GM19328 (cell line): Measurements from ENCODE around the gene TIAM2.

Experiments
- ATAC-seq: cut with Tn5 transposase; IDR thresholded peaks from one replicate; pipeline ENCODE4 v1.9.1; 2021; ENCODE audit warnings: mild to moderate bottlenecking, moderate library complexity; ENCODE audit not compliant: unreplicated experiment

TIAM2 gene

DNA sequence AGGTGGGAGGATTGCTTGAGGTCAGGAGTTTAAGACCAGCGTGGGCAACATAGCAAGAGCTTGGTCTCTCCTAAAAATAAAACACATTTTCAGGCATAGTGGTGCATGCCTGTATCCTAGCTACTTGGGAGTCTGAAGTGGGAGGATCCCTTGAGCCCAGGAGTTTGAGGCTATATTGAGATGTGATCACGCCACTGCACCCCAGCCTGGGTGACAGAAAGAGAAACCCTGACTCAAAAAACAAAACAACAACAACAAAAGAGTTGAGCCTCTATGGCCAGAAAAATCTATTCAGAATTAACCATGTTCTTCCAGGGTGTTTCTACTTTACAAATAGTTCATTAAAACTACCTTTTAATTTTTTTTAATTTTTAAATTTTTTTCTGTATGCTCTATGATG is 60.6 kb downstream of the TIAM2 start:
- ATAC-seq, result no peak

DNA sequence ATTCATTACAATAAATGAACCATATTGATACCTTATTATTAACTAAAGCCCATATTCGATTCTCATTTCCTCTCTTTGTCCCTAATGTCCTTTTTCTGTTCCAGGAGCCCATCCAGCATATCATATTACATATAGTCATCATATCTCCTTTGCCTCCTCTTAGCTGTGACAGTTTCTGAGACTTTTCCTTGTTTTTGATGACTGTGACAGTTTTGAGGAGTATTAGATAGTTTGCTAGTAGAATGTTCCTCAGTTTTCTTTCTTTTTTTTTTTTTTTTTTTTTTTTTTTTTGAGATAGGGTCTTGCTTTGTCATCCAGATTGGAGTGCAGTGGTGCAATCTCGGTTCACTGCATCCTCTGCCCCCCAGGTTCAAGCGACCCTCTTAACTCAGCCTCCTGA is 61.6 kb downstream of the TIAM2 start:
- ATAC-seq, result no peak

DNA sequence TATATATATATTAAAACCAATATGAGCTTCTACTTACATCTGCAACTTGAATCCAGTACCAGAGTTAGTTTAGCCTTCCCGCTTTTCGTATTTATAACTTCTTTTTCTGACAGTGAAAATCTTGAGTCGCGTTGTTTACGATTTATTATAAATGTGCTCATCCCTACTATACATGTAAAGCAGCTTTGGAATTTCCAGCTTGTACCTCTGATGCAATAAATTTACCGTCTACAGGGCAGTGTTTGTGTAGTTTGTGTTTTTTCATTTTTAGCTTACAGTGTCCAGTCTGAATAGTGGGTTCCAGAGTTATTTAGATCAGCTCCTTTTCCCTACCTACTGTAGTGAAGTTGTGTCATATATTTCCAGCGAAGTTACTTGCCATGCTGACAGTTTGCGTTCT is 66.3 kb downstream of the TIAM2 start:
- no peak for ATAC-seq

DNA sequence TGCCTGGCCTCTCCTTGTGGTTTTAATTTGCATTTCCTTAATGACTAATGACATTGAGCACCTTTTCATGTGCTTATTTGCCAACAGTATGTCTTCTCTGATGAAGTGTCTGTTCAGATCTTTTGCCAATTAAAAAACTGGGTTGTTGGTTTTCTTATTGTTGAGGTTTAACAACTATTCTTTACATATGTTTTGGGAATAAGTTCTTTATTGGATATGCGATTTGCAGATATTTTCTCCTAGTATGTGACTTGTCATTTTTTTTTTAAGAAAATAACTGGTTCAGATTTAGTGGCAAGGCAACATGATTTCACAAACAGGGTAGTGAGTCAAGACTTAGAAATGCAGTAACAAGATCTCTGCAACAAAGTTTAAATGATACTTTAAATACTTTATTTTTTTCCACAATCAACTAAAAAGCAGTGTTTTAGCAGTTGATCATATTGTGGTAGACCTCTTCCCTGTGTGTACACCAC is 67.8 kb downstream of the TIAM2 start:
- ATAC-seq, result no peak

DNA sequence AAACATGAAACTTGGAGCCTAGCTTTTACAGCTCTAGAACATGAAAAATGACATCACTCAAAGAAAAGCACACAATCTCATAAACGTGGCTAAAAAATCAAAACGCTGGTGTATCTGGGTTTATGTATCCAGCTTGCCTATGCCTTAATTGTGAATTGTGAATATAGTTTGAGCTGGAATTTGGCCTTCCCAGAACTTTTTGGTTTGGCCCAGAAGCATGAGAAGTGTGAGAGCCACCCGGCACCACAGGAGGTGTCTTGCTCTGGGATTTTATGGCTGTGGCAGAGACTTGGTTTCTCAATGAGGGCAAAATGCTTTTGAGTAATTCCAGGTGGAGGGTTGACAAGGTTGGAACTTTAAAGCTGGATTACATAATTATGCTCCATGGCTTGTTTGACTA is 69.2 kb downstream of the TIAM2 start:
- ATAC-seq, result no peak

DNA sequence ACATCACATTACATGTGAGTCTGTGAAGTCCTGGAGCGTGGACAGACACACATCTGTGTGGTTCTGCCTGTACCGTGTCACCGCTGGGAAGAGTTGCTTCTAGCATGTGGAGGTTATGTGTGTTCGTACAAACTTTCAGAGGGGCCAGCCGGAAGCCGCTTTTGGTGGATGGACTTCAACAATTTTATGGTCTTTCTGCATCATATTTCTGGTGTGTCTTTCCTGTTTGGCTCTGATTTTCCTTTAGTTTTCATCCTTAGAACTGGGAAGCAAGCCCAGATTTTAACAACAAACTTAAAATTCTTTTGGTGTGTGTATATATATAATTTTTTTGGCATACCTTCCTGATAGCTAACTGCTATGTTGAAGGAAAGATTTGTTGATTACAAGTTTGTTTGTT is 71.2 kb downstream of the TIAM2 start:
- no peak for ATAC-seq

DNA sequence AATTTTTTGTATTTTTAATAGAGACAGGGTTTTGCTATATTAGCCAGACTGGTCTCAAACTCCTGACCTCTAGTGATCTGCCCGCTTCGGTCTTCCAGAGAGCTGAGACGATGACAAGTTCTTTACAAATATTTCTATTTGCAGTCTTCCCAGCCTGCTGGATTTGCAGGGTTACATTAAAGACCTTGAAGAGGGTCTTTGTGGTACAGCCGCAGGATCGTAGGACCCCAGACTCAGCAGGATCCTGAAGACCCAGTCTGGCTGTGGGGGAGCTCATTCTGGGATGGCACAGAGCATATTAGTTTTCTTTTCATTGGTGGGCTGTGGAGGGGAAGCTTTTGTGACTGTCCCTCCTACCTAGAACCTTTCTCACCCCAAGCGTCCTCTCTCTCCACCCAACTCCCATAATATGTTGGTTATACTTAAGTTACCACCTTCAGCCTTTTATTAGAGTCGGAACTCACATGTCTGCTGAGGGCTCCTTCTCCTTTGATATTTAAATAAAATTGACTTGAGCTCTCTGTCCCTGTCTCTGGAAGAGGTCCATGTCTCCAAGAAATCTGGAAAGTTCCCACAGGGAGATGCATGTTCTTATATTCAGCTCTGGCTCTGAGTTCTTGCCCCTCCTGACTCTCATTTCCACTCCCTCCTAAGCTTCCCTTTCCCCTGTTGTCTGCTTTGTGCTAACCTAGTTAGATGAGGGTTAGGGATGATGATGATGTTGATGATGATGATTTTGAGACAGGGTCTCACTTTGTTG is 72.0 kb downstream of the TIAM2 start:
- no peak for ATAC-seq

DNA sequence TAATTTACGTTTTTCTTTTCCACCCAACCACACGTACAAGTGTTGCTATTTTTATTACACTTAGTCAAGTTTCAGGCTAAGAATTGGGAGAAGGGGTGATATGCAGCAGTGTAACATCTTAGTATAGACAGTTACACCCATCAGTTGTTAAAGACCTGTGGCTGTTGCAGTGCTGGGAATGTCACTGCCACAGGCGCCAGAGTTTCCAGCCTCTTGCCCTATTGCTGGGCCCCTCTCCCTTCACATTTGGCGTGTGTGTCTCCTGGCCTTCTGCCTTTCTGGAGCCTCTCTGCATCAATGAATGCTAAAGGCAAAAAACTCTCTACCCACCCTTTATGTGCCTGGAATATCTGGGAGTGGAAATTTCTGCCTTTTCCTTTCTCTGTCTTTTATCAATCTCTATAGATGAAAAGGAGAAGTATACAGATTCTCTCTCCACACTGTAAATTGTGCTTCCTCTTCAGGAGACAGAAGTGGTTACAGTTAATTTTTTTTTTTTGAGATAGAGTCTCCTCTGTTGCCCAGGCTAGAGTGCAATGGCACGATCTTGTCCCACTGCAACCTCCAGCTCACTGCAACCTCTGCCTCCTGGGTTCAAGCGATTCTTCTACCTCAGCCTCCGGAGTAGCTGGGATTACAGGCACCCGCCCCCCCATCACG is 73.0 kb downstream of the TIAM2 start:
- no peak for ATAC-seq

DNA sequence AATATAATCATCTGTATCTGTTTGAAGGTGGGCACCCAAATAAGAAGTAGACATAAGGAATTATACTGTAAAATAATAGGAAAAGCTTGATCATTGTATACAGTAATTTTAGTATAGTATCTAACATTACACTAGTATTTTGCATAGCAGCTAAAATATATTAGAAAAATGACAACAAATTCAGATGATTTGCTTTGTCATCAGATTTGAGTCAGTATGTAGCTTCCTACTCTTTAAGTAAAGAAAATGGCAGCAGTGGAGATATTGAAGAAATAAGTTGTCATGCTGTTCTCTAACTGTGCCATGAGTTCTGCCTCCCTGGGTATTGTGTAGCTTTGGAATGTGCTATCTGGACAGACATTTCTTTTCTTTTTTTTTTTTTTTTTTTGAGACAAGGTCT is 74.4 kb downstream of the TIAM2 start:
- no peak for ATAC-seq

DNA sequence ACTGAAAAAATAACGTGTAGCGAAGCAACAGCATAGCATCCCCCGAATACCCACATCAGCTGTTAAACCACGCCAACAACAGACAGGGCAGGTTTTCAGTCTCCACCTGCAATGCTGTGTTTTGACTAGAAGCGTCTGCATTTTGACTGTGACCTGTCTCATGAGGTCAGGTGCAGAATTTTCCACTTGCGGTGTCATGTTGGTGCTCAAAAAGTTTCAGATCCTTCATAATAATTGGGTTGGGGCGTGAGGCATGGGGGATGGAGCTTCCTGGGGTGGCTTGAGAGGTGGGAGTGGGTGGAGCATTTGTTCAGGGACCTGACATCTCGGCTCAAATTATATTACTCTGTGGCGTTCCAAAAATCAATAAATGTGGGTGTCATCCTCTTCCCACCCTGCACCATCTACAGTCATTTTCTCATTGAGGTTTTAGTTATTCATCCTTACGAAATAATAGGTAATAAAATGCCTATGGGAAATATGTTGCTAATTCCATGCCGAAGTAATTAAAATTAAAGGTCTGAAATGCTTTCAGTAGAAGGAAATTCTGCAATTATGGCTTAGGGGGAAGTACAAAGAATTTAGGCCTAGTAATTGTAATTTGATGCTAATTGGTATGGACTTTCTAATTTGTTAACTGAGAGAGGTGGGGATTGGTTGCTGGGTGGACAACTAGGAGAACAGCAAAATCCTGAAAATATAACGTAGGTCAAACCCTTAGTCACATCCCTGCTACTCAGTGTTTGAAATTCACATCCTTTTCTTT is 81.0 kb downstream of the TIAM2 start:
- ATAC-seq, result no peak

DNA sequence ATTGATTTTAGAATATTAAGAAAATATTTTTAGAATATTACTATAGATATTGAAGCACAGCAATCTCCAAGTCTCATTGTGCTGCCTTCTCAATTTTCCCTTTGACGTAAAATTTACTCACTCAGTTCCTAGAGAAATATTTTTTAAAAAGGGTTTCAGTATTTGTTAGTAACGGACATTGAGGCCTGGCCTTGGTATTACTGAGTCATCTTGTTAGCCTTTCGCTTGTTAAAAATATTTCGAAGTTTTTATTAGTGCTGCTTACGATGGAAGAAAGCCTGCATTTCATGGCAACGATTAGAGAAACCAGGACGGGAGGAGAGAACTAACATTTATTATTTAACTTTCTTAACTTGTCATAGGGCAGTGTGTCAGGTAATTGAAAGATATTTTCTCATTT is 82.2 kb downstream of the TIAM2 start:
- no peak for ATAC-seq

DNA sequence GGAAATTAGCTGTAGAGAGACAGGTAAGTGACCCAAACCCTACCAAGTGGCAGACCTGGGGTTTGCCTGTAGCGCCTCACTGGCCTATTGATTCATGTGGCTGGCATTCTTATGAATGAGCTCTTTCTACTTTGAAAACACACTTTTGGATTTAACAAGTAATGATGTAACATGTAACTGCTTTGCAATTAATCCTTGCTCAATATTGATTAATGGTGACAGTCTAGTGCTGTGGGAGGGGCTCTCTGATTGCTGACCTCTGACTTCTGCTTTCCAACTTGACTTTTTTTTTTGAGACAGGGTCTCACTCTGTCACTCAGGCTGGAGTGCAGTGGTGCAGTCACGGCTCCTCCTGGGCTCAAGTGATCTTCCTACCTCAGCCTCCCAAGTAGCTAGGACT is 82.7 kb downstream of the TIAM2 start:
- no peak for ATAC-seq

DNA sequence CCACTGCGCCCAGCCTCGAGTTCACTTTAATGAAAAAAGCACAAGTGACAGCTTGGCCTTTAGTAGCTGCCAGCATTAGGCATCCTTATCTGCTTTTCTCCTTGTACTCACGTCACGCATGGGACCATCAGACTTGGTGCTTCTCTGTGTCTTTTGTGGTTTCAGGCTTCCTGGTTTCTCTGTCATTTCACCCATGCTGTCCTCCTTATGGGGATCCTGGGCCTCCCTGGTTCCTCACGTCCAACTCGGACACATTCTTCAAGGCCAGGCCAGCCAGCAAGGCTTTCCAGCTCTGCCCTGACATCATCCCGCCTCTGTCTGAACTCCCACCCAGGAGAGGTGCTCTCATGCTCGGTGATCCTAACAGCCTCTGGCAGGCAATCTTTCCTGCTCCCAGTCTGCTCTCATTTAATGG is 83.2 kb downstream of the TIAM2 start:
- no peak for ATAC-seq

DNA sequence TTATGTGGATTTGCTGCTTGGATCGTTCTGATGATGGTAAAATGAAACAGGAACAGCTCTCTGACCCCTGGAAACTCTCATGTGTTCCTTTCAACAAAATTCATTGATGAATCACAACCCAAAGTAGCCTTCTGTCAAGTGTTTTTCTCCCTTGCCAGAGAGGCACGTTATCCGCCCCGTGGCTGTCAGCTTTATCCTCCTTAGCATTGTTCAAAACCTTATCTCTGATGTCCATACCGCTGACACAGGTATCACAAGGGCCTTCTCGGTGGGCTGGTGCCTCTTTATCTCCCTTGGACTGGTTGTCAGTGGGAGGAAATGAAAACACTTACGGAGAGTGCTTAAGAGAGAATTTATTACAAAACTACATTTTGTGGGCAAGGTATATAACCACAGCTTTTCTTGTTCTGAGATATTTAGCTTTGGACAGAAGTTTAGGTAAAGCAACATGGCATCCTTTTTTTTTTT is 84.9 kb downstream of the TIAM2 start:
- ATAC-seq, result no peak

DNA sequence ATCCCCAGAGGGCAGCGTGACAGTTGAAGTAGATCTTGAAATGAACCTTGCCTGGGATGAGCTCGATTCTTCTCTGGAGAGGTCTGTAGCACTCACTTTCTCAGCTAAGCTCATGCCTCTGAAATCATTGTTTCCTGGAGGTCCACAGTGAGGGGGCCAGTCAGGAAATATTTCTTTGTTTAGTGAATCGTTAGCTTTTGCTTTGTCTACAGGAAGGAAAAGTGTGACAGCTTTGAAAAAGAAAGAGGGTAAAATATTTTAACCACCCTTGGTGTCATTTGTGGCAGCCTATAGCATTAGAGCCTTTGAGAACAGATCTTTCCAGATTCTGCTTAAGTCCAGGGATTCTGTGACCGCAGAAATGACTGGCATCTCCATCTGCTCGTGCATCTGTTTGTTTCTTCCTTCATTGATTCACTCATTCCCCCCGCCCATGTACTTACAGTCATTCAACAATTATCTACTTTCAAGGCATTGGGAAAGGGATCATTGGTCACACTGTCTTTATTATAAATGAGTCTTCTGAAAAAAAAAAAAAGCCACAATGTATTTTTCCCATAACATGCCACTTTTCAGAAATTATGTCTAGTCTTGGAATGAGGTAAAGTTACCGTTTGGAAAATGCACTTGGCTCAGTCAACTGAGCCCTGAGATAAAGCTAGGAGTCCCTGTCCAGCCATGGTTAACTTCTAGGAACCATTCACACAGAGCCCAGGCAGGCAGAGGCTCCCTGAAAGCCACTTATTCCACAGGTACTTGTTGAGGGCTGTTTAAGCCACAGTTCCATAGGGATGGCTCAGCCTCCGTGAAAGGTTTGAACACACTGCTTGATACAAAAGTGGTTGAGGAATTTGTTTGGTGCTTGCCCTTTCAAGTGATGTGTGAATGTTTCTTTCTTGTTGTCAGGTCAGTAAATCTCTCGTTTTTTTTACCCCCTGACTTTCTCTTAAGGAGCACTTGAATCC is 86.0 kb downstream of the TIAM2 start:
- ATAC-seq, result no peak

DNA sequence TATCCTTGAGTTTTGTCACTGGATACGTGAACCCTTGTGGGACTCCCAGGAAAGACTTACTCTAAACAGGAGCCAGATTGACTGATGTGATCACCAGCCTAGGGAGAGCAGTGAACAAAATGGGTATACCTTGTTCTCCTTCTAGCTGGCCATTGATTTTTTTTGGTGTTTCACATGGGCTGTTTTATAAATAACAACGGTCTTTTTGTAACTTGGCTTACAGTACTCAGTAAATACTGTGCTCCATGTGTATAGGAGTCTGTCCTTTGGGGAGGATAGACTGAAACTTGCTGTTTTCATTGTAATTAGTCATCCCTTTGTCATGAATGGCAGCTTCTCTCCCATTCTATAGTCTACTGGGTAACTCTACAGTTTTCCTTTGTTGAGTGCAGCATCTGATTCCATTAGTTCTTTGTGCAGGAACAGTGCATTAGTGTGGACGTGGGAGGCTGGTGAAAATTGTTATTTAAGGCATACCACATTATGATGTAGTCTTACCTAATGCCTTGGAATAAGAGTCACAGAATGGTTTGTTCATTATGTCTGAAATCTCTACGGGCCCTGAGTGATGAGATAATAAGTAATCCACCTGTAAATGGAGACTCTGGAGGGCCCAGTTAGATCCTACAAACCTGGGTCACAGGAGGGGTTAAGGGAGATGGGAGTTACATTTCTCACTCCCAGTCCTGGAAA is 89.5 kb downstream of the TIAM2 start:
- ATAC-seq, result no peak

DNA sequence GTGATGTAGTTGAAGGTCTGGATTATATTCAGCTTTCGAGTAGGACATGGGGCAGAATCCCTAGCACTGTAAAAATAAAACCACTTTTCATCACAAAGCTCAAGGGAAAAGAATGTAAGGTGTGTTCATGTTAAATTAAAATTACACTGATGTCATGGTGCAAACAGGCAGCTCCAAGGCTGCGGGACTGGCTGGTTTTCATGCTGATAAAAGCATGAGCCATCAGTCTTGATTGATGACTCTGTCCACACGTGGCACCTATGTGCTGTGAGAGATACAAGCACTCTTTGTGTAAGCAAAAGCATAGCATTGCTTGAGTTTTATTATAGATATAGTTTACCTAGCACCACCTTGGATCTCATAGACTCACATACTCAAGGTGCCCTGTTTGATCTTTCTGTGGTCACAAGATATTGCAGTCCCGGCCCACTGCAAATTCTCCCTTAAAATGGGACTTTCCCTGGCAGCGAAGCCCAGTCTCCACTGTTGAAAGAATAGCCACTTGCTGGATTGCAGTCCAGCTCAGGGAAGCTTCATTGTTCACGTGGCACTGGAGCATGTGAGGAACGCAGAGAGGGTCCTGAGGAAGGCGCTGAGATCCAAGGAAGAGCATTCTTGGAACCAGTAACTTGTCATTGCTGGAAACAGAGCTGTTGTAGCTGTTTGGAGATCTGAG is 90.6 kb downstream of the TIAM2 start:
- ATAC-seq, result no peak

DNA sequence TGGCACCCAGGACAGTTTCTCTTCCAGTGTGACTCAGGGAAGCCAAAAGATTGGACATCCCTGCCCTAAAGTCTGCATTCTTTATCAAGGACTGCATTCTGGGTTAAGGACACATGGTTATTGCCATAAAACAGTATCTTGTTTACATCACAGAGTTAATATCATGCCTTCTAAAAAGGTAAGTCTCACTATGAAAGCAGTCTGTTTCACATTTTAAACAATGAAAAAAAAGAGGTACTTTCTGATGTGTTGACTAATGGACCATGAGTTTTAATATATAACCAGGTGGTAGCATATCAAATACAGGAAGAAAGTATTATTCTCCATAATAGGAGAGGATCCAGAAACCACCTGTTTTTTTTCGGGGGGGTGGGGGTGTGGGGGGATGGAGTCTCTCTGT is 93.7 kb downstream of the TIAM2 start:
- ATAC-seq, result no peak

DNA sequence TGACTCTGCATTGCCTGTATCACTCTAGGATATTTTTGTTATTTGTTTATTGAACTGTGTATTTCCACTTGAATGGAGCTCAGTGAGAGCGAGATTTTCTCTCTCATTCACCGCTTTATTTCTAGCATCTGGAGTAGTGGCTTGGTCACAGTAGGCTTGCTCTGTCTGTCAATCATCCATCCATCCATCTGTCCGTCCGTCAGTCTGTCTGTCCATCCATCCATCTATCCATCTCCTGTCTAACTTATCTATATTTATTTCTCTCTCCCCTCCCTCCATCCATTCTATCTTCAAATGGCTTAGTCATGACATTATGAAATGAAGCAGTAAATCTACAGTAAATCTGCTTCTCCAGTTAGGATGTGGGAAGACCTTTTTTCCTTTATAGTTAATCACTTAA is 94.6 kb downstream of the TIAM2 start:
- ATAC-seq, result no peak
